Measurements from ENCODE around the gene C21orf91.

C21orf91 gene

GRCh38 chr21:17759511-17760178 is 59.5 kb downstream of the C21orf91 start:
- TF ChIP-seq CTCF (IDR thresholded peaks at IDR 0.05; ENCODE audit: control insufficient read depth, insufficient read depth, low read depth, low read length, missing control alignments) = no peak
- H3K4me3 ChIP-seq (ENCODE audit: control insufficient read depth, low read depth, low read length) = no peak overlapping the region
- no peak for DNase-seq (ENCODE audit: low read depth)

DNA sequence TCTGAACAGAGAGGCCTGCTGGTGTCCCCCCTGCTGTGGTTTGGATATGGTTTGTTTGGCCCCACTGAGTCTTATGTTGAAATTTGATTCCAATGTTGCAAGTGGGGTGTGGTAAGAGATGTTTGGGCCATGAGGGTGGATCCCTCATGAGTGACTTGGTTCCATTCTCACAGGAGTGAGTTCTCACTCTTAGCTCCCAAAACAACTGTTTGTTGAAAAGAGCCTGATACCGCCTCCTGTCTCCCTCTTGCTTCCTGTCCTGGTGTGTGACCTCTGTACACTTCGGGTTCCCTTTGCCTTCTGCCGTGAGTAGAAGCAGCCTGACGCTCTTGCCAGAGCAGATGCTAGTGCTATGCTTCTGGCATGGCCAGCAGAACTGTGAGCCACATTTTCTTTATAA is 60.5 kb downstream of the C21orf91 start:
- H3K4me3 ChIP-seq (ENCODE audit: control insufficient read depth, low read depth, low read length) = no peak overlapping the region
- DNase-seq (ENCODE audit: low read depth) = no peak
- no peak for TF ChIP-seq CTCF (IDR thresholded peaks at IDR 0.05; ENCODE audit: control insufficient read depth, insufficient read depth, low read depth, low read length, missing control alignments)

DNA sequence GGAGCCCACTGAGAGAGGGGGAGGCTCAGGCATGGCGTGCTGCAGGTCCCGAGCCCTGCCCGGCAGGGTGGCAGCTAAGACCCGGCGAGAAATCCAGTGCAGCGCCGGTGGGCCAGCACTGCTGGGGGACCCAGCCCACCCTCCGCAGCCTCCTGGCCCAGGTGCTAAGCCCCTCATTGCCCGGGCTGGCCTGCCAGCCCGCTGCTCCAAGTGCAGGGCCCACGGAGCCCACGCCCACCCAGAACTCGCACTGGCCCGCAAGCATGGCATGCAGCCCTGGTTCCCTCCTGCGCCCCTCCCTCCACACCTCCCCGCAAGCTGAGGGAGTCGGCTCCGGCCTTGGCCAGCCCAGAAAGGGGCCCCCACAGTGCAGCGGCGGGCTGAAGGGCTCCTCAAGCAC is 61.5 kb downstream of the C21orf91 start:
- no peak overlapping the region for H3K4me3 ChIP-seq (ENCODE audit: control insufficient read depth, low read depth, low read length)
- no peak for TF ChIP-seq CTCF (IDR thresholded peaks at IDR 0.05; ENCODE audit: control insufficient read depth, insufficient read depth, low read depth, low read length, missing control alignments)

DNA sequence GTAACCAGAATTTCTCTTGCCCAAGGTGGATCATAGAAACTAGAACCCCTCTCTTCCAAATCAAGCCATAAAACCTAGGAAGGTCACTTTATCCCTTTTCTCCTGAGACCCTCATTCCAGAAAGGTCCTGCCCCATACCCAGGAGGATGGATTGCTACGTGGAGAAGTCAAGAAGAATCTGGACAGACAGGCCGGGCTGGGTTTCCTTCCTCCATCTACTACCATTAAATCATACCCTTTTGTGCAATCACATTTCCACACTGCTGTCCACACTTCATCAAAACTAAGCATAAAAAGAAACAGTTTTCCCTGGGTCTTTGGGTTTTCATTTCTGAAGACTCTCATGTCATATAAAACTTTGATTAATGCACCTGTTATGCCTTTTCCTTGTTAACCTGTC is 65.4 kb downstream of the C21orf91 start:
- no peak overlapping the region for H3K4me3 ChIP-seq (ENCODE audit: control insufficient read depth, low read depth, low read length)
- no peak for DNase-seq (ENCODE audit: low read depth)
- TF ChIP-seq CTCF (IDR thresholded peaks at IDR 0.05; ENCODE audit: control insufficient read depth, insufficient read depth, low read depth, low read length, missing control alignments) = no peak

More for the DNA sequence above, 61.5 kb downstream of the C21orf91 start:
- no peak for DNase-seq (ENCODE audit: low read depth)

DNA sequence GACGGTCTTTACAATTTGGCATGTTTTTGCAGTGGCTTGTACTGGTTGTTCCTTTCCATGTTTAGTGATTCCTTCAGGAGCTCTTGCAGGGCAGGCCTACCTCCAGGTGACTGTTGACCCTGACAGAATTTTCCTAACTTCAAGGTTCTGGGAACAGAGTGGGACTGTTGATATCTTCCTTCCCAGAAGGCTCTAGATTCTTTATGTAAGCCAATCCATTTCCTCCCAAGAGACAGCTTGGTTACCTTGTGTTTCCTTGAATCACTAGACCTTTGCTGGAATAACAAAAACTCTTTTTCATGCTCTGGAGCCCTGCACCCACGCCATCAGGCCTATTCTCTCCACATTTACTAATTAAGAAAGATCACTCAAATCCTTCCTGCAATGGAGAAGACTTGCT is 67.0 kb downstream of the C21orf91 start:
- no peak for DNase-seq (ENCODE audit: low read depth)
- TF ChIP-seq CTCF (IDR thresholded peaks at IDR 0.05; ENCODE audit: control insufficient read depth, insufficient read depth, low read depth, low read length, missing control alignments) = no peak
- H3K4me3 ChIP-seq (ENCODE audit: control insufficient read depth, low read depth, low read length) = no peak overlapping the region

DNA sequence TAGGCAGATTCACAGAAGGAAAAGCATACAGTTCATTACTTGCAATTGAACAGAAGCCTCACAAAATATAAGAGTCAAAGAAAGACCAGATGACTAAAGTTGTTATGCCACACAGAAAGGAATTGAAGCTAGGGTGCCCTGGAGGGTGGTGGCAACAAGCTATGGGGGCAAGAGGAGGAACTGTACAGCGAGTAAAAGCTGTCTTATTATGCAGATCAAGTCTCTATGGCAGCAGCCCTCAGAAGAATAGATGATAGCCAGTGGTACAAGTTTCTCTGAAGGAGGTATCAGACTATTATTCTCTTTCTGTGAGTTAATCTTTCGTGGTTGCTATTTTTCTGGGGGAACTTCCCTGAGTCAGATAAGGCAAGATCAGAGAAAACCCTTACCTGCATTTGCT is 72.2 kb downstream of the C21orf91 start:
- DNase-seq (ENCODE audit: low read depth) = no peak
- no peak for TF ChIP-seq CTCF (IDR thresholded peaks at IDR 0.05; ENCODE audit: control insufficient read depth, insufficient read depth, low read depth, low read length, missing control alignments)
- H3K4me3 ChIP-seq (ENCODE audit: control insufficient read depth, low read depth, low read length) = no peak overlapping the region
